Left ventricle myocardium superior (tissue), 1 donor: ENCODE data around the gene OR51E2. TPM values are rescaled to one million over a fixed set of nuclear protein-coding genes. Genes with fewer than 3 reads are reported as not detected.
"Not testable (repeated sequence)": the region's sequence is repeated elsewhere in the genome, so short reads cannot be mapped to it uniquely, and the experiment has no call there.

ENCODE experiments used
- ATAC-seq: fragments of 200-7000 bp; cut with Tn5 transposase; one replicate; pipeline ENCODE4 v1.9.1; 2020; ENCODE audit warnings: mild to moderate bottlenecking, moderate library complexity
- DNase-seq: peaks from one replicate; pipeline ENCODE4 v3.0.0-alpha.2; 2020
- intact Hi-C: fragments of 100-400 bp; cut with micrococcal nuclease; formaldehyde crosslinking; loops from one replicate; pipeline ENCODE4 v1.11.0; 2022
- long read RNA-seq: library from polyadenylated mRNA; unstranded; transcript quantifications from one replicate; pipeline ENCODE4 v2.0.0, GENCODE V29; 2021
- total RNA-seq: library from RNA; stranded (reverse); fragmentation: NEBNext Ultra II Directional; extraction: Animal tissue kit (Norgen Biotek cat#: 25700); gene quantifications from one replicate; pipeline ENCODE4 v1.2.1, GENCODE V29; 2021
- donor health status: DM: no; HTN: yes; CAD: no; lungs with severe emphysema.

Gene OR51E2
- total RNA-seq, result not detected
- long read RNA-seq, result 0 reads

- intact Hi-C loops, result no loop called here
- DNase-seq (no peak), ATAC-seq (no peak)
Observed at GRCh38 chr11:4697585-4697984, at the start of gene OR51E2. Gene OR51E2, minus strand, starts transcription at chr11:4697853. Its CDS starts 15,142 bp downstream, at chr11:4682711.

- no peak for DNase-seq
- intact Hi-C loops, result no loop called here
- no peak for ATAC-seq
Observed at GRCh38 chr11:4740735-4741134, 43.1 kb upstream of the OR51E2 start.

GRCh38 chr11:4727171-4727570 lies 29.5 kb upstream of the OR51E2 start:
- intact Hi-C loops, result no loop called here
- DNase-seq (no peak), ATAC-seq (no peak)

GRCh38 chr11:4722616-4723534 lies 25.2 kb upstream of the OR51E2 start:
- ATAC-seq, intact Hi-C loops, DNase-seq: not testable (repeated sequence)

GRCh38 chr11:4714300-4714699 lies 16.6 kb upstream of the OR51E2 start:
- intact Hi-C loops, result no loop called here
- DNase-seq, result no peak
- ATAC-seq, result no peak

GRCh38 chr11:4713241-4713640 lies 15.6 kb upstream of the OR51E2 start:
- intact Hi-C loops, result no loop called here
- no peak for DNase-seq
- ATAC-seq, result no peak

GRCh38 chr11:4704790-4705334 lies 7.2 kb upstream of the OR51E2 start:
- ATAC-seq (no peak), DNase-seq (no peak)
- intact Hi-C loops, result no loop called here

GRCh38 chr11:4704054-4704789 lies 6.6 kb upstream of the OR51E2 start, which contains the start of gene MMP26:
Gene MMP26, plus strand, starts transcription at chr11:4704784.
- no peak for ATAC-seq
- no peak for DNase-seq
- intact Hi-C loops, result no loop called here

- no peak for DNase-seq
- ATAC-seq, result no peak
- intact Hi-C loops, result no loop called here
Observed at GRCh38 chr11:4700436-4700820, 2.8 kb upstream of the OR51E2 start.

GRCh38 chr11:4699697-4700435 lies 2.2 kb upstream of the OR51E2 start:
- intact Hi-C loops, result loop anchor here (2.0 kb wide), 1 partner anchor 33 kb away; no protein-coding TSS in a partner anchor
- ATAC-seq, result no peak
- DNase-seq, result no peak

- DNase-seq (no peak), ATAC-seq (no peak)
- intact Hi-C loops, result no loop called here
Observed at GRCh38 chr11:4695442-4695841, 2.2 kb downstream of the OR51E2 start.

- intact Hi-C loops, result no loop called here
- ATAC-seq, result no peak
- DNase-seq, result no peak
Observed at GRCh38 chr11:4684631-4685285, 12.9 kb downstream of the OR51E2 start.

GRCh38 chr11:4682623-4683419 lies 14.8 kb downstream of the OR51E2 start:
- no peak for ATAC-seq
- intact Hi-C loops, result no loop called here
- DNase-seq, result no peak

- no peak for ATAC-seq
- intact Hi-C loops, result no loop called here
- no peak for DNase-seq
Observed at GRCh38 chr11:4680341-4680740, 17.3 kb downstream of the OR51E2 start.

- intact Hi-C loops, result no loop called here
Observed at GRCh38 chr11:4677948-4678347, 19.7 kb downstream of the OR51E2 start.

GRCh38 chr11:4673781-4674180 lies 23.9 kb downstream of the OR51E2 start:
- DNase-seq, result no peak
- intact Hi-C loops, result no loop called here
- ATAC-seq, result no peak

More at GRCh38 chr11:4677948-4678347, 19.7 kb downstream of the OR51E2 start:
- DNase-seq (no peak), ATAC-seq (no peak)

GRCh38 chr11:4672470-4672869 lies 25.2 kb downstream of the OR51E2 start:
- no peak for ATAC-seq
- intact Hi-C loops, result no loop called here

GRCh38 chr11:4671741-4672140 lies 25.9 kb downstream of the OR51E2 start:
- no peak for DNase-seq
- ATAC-seq, result no peak
- intact Hi-C loops, result no loop called here

More at GRCh38 chr11:4672470-4672869, 25.2 kb downstream of the OR51E2 start:
- DNase-seq, result no peak
